IMR-90 (cell line): ENCODE results near the gene TEX101. TPM values are rescaled to one million over a fixed set of nuclear protein-coding genes. Genes with fewer than 3 reads are reported as not detected.

Experiments
- ATAC-seq: fragments of 200-7000 bp; cut with Tn5 transposase; 2 replicates; pipeline ENCODE4 v1.9.1; 2020; ENCODE audit warnings: low read depth, mild to moderate bottlenecking, moderate library complexity
- BruUV-seq: library from RNA; stranded (reverse); fragments of 400-500 nt; replicated peaks from 2 replicates; lab custom pipeline; 2021; lab: Mats Ljungman, UMichigan
- CTCF ChIA-PET: fragments of 300-600 bp; formaldehyde crosslinking; extraction: SDS; loops from one replicate; lab custom pipeline; 2021; ENCODE audit warnings: antibody characterized with exemption; lab: Yijun Ruan, JAX
- POLR2A ChIA-PET: fragments of 300-600 bp; sonication (Branson Sonifier 250); formaldehyde crosslinking; loops from one replicate; lab custom pipeline; 2022; ENCODE audit warnings: antibody characterized with exemption; ENCODE audit not compliant: unreplicated experiment; lab: Charles Lee
- DNase-seq: peaks from one replicate; pipeline ENCODE4 v3.0.0; 2013
- H2AFZ ChIP-seq: replicated peaks from 2 replicates; pipeline ENCODE3; 2013; ENCODE audit warnings: low read length, mild to moderate bottlenecking; ENCODE audit not compliant: poor library complexity
- H2AK5ac ChIP-seq: 2 replicates; pipeline ENCODE4 v1.6.1; 2013; ENCODE audit warnings: low read depth, low read length, inconsistent platforms
- H2AK9ac ChIP-seq: replicated peaks from 2 replicates; pipeline ENCODE3; 2013; ENCODE audit warnings: mild to moderate bottlenecking, low read depth, low read length, moderate library complexity; ENCODE audit not compliant: poor library complexity
- H2BK120ac ChIP-seq: 2 replicates; pipeline ENCODE4 v1.6.1; 2013; ENCODE audit warnings: low read depth, low read length, inconsistent platforms
- H2BK15ac ChIP-seq: 3 replicates; pipeline ENCODE4 v1.6.1; 2013; ENCODE audit warnings: low read depth, low read length, inconsistent platforms
- H2BK20ac ChIP-seq: 2 replicates; pipeline ENCODE4 v1.6.1; 2013; ENCODE audit warnings: low read depth, mild to moderate bottlenecking, inconsistent platforms, low read length, moderate library complexity
- H2BK5ac ChIP-seq: 2 replicates; pipeline ENCODE4 v1.6.1; 2013; ENCODE audit warnings: mild to moderate bottlenecking, low read depth, low read length, inconsistent platforms; ENCODE audit not compliant: poor library complexity, severe bottlenecking
- H3K14ac ChIP-seq: replicated peaks from 2 replicates; pipeline ENCODE4 v1.6.1; 2013; ENCODE audit warnings: low read depth, low read length, inconsistent platforms
- H3K18ac ChIP-seq: 2 replicates; pipeline ENCODE4 v1.6.1; 2013; ENCODE audit warnings: low read depth, low read length, control low read depth
- H3K23ac ChIP-seq: 2 replicates; pipeline ENCODE4 v1.6.1; 2013; ENCODE audit warnings: low read depth, low read length, inconsistent platforms
- H3K27ac ChIP-seq: 2 replicates; pipeline ENCODE4 v1.5.1; 2013; ENCODE audit warnings: mild to moderate bottlenecking, control low read depth, low read length; ENCODE audit not compliant: insufficient read depth
- H3K27me3 ChIP-seq: 2 replicates; pipeline ENCODE4 v1.6.1; 2013; ENCODE audit warnings: low read length; ENCODE audit not compliant: control insufficient read depth, insufficient read depth
- H3K36me3 ChIP-seq: 2 replicates; pipeline ENCODE4 v1.6.1; 2013; ENCODE audit warnings: low read length, mixed read lengths; ENCODE audit not compliant: control insufficient read depth, insufficient read depth
- H3K4ac ChIP-seq: 2 replicates; pipeline ENCODE4 v1.6.1; 2013; ENCODE audit warnings: low read depth, low read length, inconsistent platforms
- H3K4me1 ChIP-seq: 2 replicates; pipeline ENCODE4 v1.6.1; 2013; ENCODE audit warnings: low read length, mixed read lengths; ENCODE audit not compliant: control insufficient read depth, insufficient read depth
- H3K4me2 ChIP-seq: 2 replicates; pipeline ENCODE4 v1.6.1; 2013; ENCODE audit warnings: low read depth, mild to moderate bottlenecking, control low read depth, low read length, moderate library complexity
- H3K4me3 ChIP-seq: 2 replicates; pipeline ENCODE4 v1.5.1; 2013; ENCODE audit warnings: low read depth, mild to moderate bottlenecking, control low read depth, low read length, moderate library complexity; ENCODE audit not compliant: insufficient read depth
- H3K56ac ChIP-seq: 2 replicates; pipeline ENCODE4 v1.6.1; 2013; ENCODE audit warnings: low read length, inconsistent platforms; ENCODE audit not compliant: insufficient read depth; ENCODE audit errors: extremely low read depth
- H3K79me1 ChIP-seq, 2 experiments: 2 replicates each; pipeline ENCODE4 v1.6.1; 2013; ENCODE audit warnings: low read length in 2 of 2, inconsistent platforms in 1 of 2, low read depth in 1 of 2
- H3K9ac ChIP-seq: 2 replicates; pipeline ENCODE4 v1.6.1; 2013; ENCODE audit warnings: low read depth, low read length, control low read depth
- H3K9me1 ChIP-seq: 2 replicates; pipeline ENCODE4 v1.6.1; 2013; ENCODE audit warnings: low read length, inconsistent platforms; ENCODE audit not compliant: insufficient read depth
- H3K9me3 ChIP-seq: 2 replicates; pipeline ENCODE4 v1.6.1; 2013; ENCODE audit warnings: low read length; ENCODE audit not compliant: control insufficient read depth, insufficient read depth
- H4K20me1 ChIP-seq: 2 replicates; pipeline ENCODE4 v1.6.1; 2013; ENCODE audit warnings: low read length, inconsistent platforms; ENCODE audit not compliant: insufficient read depth
- H4K5ac ChIP-seq: 2 replicates; pipeline ENCODE4 v1.6.1; 2013; ENCODE audit warnings: mild to moderate bottlenecking, low read depth, low read length, control low read depth
- H4K8ac ChIP-seq, 2 experiments: 2 replicates each; pipeline ENCODE4 v1.6.1; 2013; ENCODE audit warnings: low read depth in 2 of 2, low read length in 2 of 2, control low read depth in 1 of 2, inconsistent platforms in 1 of 2
- H4K91ac ChIP-seq: 2 replicates; pipeline ENCODE4 v1.6.1; 2013; ENCODE audit warnings: low read depth, low read length, inconsistent platforms; ENCODE audit not compliant: insufficient read depth
- BHLHE40 ChIP-seq: fragments of 150-350 bp; IDR thresholded peaks from 2 replicates; pipeline ENCODE4 v1.6.1; 2016; ENCODE audit warnings: mild to moderate bottlenecking, low read depth, low read length
- CEBPB ChIP-seq: IDR thresholded peaks from 2 replicates; pipeline ENCODE4 v1.6.1; 2012; ENCODE audit warnings: low read depth, low read length, improper control_type of control experiment
- CHD1 ChIP-seq: IDR thresholded peaks from 2 replicates; pipeline ENCODE4 v1.6.1; 2012; ENCODE audit warnings: low read depth, low read length, improper control_type of control experiment
- MAFK ChIP-seq: IDR thresholded peaks from 2 replicates; pipeline ENCODE4 v1.6.1; 2012; ENCODE audit warnings: low read depth, low read length, improper control_type of control experiment
- MAZ ChIP-seq: IDR thresholded peaks from 2 replicates; pipeline ENCODE4 v1.6.1; 2012; ENCODE audit warnings: low read depth, mild to moderate bottlenecking, low read length, improper control_type of control experiment, moderate library complexity, borderline replicate concordance
- MXI1 ChIP-seq: IDR thresholded peaks from 2 replicates; pipeline ENCODE4 v1.6.1; 2012; ENCODE audit warnings: low read depth, mild to moderate bottlenecking, low read length, moderate library complexity, borderline replicate concordance
- RAD21 ChIP-seq: IDR thresholded peaks from 2 replicates; pipeline ENCODE4 v1.6.1; 2012; ENCODE audit warnings: low read length, improper control_type of control experiment
- RCOR1 ChIP-seq: IDR thresholded peaks from 2 replicates; pipeline ENCODE4 v1.6.1; 2012; ENCODE audit warnings: mild to moderate bottlenecking, low read length, improper control_type of control experiment; ENCODE audit not compliant: insufficient replicate concordance
- RFX5 ChIP-seq: IDR thresholded peaks from 2 replicates; pipeline ENCODE4 v1.8.0; 2012; ENCODE audit warnings: low read depth, mild to moderate bottlenecking, low read length, moderate library complexity
- SMC3 ChIP-seq: fragments of 150-350 bp; IDR thresholded peaks from 2 replicates; pipeline ENCODE4 v1.6.1; 2016; ENCODE audit warnings: low read depth, mild to moderate bottlenecking, antibody characterized with exemption, low read length, moderate library complexity
- WGBS, 2 experiments: methylation state at CpG; one replicate each; pipeline versions ENCODE4 v1.1.5 to v1.1.7; 2013; ENCODE audit warnings: missing lambda C conversion rate in 2 of 2; ENCODE audit not compliant: insufficient read length in 1 of 2; ENCODE audit errors: extremely low coverage in 2 of 2; 5-methylcytosine and 5-hydroxymethylcytosine counted together
- dilution Hi-C: fragments of 300-500 bp; cut with HindIII; formaldehyde crosslinking; loops from one replicate; pipeline ENCODE4 v1.14.3; 2018; ENCODE audit warnings: low sequenced_read_pairs; ENCODE audit not compliant: unreplicated experiment
- in situ Hi-C: fragments of 300-500 bp; cut with MboI; formaldehyde crosslinking; loops from 3 replicates; pipeline ENCODE4 v1.14.3; 2019; ENCODE audit warnings: low sequenced_read_pairs, inconsistent platforms, mixed read lengths
- intact Hi-C: fragments of 100-400 bp; cut with micrococcal nuclease; formaldehyde crosslinking; loops from 2 replicates; pipeline ENCODE4 v1.10.0; 2022
- polyA plus RNA-seq, 3 experiments: library from polyadenylated mRNA; depleted of rRNA; stranded (reverse); fragments of >200 nt; gene quantifications; 2 replicates each; pipeline ENCODE4 v1.2.3, GENCODE V29; 2012; ENCODE audit warnings: low replicate concordance in 1 of 3
- total RNA-seq: library from RNA; depleted of rRNA; stranded (reverse); fragments of >200 nt; gene quantifications from 2 replicates; pipeline ENCODE4 v1.2.3, GENCODE V29; 2012
- TF ChIP-seq, protein P1 (sequence below): fragments of 150-350 bp; IDR thresholded peaks from 2 replicates; pipeline ENCODE4 v1.6.1; 2017; ENCODE audit warnings: mild to moderate bottlenecking, antibody characterized with exemption, low read length, low read depth
- TF ChIP-seq, protein P2 (sequence below): fragments of 150-350 bp; IDR thresholded peaks from 2 replicates; pipeline ENCODE4 v1.6.1; 2016; ENCODE audit warnings: low read depth, mild to moderate bottlenecking, low read length, moderate library complexity, borderline replicate concordance
- TF ChIP-seq, protein P3 (sequence below): conservative IDR thresholded peaks from 2 replicates; pipeline ENCODE4 v1.5.1; 2012; ENCODE audit warnings: mild to moderate bottlenecking, low read depth, low read length, improper control_type of control experiment

Gene TEX101
- total and polyA plus RNA-seq, 2 of the 4 experiments (the other 2 are of a cell fraction): not detected

DNA sequence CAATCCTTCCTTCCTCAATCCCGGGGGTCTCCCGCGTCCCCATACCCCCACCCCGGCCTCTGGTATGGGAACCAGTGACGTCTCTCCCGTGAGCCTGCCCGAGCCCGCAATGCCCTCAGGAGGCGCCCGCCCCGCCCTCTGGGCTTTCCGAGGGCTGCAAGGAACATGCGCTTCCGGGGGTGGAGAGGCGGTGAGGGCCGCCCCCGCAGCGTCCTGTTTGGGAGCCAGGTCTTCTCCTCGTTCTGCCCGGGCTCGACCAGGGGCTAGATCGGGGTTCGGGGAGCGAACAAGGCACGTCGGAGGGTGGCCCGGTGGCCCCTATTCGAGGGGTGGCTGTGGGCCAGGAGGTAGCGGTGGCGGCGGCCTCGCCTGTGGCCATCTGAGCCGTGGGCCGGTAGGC is 6.6 kb upstream of the TEX101 start:
- TF ChIP-seq RCOR1 (no peak), MAFK (no peak), RAD21 (no peak), BHLHE40 (no peak), RFX5 (no peak), MXI1 (no peak), CHD1 (no peak), SMC3 (no peak), MAZ (no peak), CEBPB (no peak)
- TF ChIP-seq, protein P1, sequence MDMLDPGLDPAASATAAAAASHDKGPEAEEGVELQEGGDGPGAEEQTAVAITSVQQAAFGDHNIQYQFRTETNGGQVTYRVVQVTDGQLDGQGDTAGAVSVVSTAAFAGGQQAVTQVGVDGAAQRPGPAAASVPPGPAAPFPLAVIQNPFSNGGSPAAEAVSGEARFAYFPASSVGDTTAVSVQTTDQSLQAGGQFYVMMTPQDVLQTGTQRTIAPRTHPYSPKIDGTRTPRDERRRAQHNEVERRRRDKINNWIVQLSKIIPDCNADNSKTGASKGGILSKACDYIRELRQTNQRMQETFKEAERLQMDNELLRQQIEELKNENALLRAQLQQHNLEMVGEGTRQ: no peak
- TF ChIP-seq, protein P2, sequence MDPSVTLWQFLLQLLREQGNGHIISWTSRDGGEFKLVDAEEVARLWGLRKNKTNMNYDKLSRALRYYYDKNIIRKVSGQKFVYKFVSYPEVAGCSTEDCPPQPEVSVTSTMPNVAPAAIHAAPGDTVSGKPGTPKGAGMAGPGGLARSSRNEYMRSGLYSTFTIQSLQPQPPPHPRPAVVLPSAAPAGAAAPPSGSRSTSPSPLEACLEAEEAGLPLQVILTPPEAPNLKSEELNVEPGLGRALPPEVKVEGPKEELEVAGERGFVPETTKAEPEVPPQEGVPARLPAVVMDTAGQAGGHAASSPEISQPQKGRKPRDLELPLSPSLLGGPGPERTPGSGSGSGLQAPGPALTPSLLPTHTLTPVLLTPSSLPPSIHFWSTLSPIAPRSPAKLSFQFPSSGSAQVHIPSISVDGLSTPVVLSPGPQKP: no peak
- TF ChIP-seq, protein P3, sequence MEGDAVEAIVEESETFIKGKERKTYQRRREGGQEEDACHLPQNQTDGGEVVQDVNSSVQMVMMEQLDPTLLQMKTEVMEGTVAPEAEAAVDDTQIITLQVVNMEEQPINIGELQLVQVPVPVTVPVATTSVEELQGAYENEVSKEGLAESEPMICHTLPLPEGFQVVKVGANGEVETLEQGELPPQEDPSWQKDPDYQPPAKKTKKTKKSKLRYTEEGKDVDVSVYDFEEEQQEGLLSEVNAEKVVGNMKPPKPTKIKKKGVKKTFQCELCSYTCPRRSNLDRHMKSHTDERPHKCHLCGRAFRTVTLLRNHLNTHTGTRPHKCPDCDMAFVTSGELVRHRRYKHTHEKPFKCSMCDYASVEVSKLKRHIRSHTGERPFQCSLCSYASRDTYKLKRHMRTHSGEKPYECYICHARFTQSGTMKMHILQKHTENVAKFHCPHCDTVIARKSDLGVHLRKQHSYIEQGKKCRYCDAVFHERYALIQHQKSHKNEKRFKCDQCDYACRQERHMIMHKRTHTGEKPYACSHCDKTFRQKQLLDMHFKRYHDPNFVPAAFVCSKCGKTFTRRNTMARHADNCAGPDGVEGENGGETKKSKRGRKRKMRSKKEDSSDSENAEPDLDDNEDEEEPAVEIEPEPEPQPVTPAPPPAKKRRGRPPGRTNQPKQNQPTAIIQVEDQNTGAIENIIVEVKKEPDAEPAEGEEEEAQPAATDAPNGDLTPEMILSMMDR: no peak
- no peak overlapping the region for H4K8ac ChIP-seq
- H3K27me3 ChIP-seq: peaks cover 30% of the 10 kb centered on the region
- no peak overlapping the region for H2BK15ac ChIP-seq
- H3K36me3 ChIP-seq: no peaks in the 10 kb centered on the region
- H2BK5ac ChIP-seq: no peak overlapping the region
- WGBS, 2 experiments: 71% methylated on average over 5 of the region's 34 CpGs; no CpG with 5 or more reads in 1 of the 2 experiments
- no peak overlapping the region for H2AFZ ChIP-seq
- ATAC-seq (no peak), DNase-seq (no peak)
- H4K5ac ChIP-seq: no peak overlapping the region
- H3K79me1 ChIP-seq: no peaks in the 10 kb centered on the region
- POLR2A ChIA-PET: no interaction called here
- no peak overlapping the region for H3K23ac ChIP-seq
- in situ Hi-C loops: no loop called here
- H2BK20ac ChIP-seq: no peak overlapping the region
- dilution Hi-C loops: no loop called here
- H3K18ac ChIP-seq: no peak overlapping the region
- H3K27ac ChIP-seq: no peak overlapping the region
- no peak overlapping the region for H3K4me3 ChIP-seq
- no peaks in the 10 kb centered on the region for H3K4me1 ChIP-seq
- intact Hi-C loops: no loop called here
- no peaks in the 10 kb centered on the region for H3K9me1 ChIP-seq
- no peak overlapping the region for H2AK9ac ChIP-seq
- H3K9me3 ChIP-seq: peaks cover 5% of the 10 kb centered on the region; the same call in 1 of the 2 replicates
- H3K4ac ChIP-seq: no peak overlapping the region
- no TSS peak for BruUV-seq
- no peak overlapping the region for H3K9ac ChIP-seq
- H4K20me1 ChIP-seq: no peaks in the 10 kb centered on the region
- no peak overlapping the region for H2AK5ac ChIP-seq
- no peak overlapping the region for H3K4me2 ChIP-seq
- no peak overlapping the region for H3K56ac ChIP-seq
- no peak overlapping the region for H3K14ac ChIP-seq
- CTCF ChIA-PET: no interaction called here
- H2BK120ac ChIP-seq: no peak overlapping the region
- no peak overlapping the region for H4K91ac ChIP-seq
